ENCODE measurements around the gene P2RY6.
A peak's percentile ranks its signal among the peaks of the same experiment; 100 is the strongest.

The P2RY6 gene

GRCh38 chr11:73234471-73235181, 37.5 kb upstream of the P2RY6 start:
- TF ChIP-seq CTCF (conservative IDR thresholded peaks at IDR 0.05) = no peak
- no peak; the same call in 1 of the 2 replicates for TF ChIP-seq ZFX (IDR thresholded peaks at IDR 0.05)

DNA sequence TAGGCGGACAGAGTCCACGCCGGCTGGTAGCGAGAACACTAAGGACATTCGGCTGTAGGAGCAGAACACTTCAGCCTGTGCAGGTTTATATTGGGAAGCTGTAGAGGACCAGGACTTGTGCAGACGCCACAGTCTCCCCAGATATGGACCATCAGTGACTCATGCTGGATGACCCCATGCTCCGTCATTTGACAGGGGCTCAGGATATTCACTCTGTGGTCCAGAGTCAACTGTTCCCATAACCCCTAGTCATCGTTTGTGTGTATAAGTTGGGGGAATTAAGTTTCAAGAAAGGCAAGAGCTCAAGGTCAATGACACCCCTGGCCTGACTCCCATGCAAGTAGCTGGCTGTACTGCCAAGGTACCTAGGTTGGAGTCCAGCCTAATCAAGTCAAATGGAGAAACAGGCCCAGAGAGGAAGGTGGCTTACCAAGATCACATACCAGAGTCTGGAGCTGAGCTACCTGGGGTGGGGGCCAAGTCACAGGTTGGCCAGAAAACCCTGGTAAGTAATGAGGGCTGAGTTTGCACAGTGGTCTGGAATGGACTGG, 36.8 kb upstream of the P2RY6 start:
- TF ChIP-seq CTCF (conservative IDR thresholded peaks at IDR 0.05) = no peak
- no peak for TF ChIP-seq ZFX (IDR thresholded peaks at IDR 0.05)

More at GRCh38 chr11:73234471-73235181, 37.5 kb upstream of the P2RY6 start:
- no peak overlapping the region for H3K27ac ChIP-seq

GRCh38 chr11:73236205-73236765, 35.9 kb upstream of the P2RY6 start:
- TF ChIP-seq CTCF (conservative IDR thresholded peaks at IDR 0.05) = no peak
- TF ChIP-seq ZFX (IDR thresholded peaks at IDR 0.05) = no peak
- no peak overlapping the region for H3K27ac ChIP-seq

More for the DNA sequence above, 36.8 kb upstream of the P2RY6 start:
- no peak overlapping the region for H3K27ac ChIP-seq

GRCh38 chr11:73236854-73237253, 35.3 kb upstream of the P2RY6 start:
- TF ChIP-seq ZFX (IDR thresholded peaks at IDR 0.05) (no peak), CTCF (conservative IDR thresholded peaks at IDR 0.05) (peak; percentile 57)
- H3K27ac ChIP-seq = no peak overlapping the region

- TF ChIP-seq CTCF (conservative IDR thresholded peaks at IDR 0.05) = no peak
- no peak for TF ChIP-seq ZFX (IDR thresholded peaks at IDR 0.05)
- no peak overlapping the region for H3K27ac ChIP-seq
Measured at GRCh38 chr11:73237471-73238290, 34.5 kb upstream of the P2RY6 start.

DNA sequence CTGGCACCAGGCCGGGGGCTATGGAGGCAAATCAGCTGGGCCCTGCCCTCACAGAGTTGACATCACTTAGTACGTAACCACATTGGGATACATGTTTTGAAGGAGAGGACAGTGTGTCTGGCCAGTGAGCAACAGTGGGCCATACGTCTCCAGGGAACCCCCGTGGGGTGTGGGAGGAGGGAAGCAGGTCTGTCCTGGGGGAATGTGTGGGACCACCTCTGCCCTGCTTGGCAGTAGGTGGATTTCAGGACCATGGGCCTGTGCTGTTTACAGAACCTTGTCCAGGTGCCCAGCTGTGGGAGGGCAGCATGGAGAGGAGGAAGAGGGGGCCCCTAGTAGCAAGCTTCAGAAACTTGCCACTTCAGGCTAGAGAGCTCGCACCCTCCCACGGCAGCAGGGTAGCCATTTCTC, 33.0 kb upstream of the P2RY6 start:
- no peak overlapping the region for H3K27ac ChIP-seq
- TF ChIP-seq ZFX (IDR thresholded peaks at IDR 0.05) (no peak), CTCF (conservative IDR thresholded peaks at IDR 0.05) (no peak)
